ENCODE results near the gene TMEM171. TPM values are rescaled to one million over a fixed set of nuclear protein-coding genes. Genes with fewer than 3 reads are reported as not detected.
A peak's percentile ranks its signal among the peaks of the same experiment; 100 is the strongest.

The TMEM171 gene
- total and polyA plus RNA-seq, 2 of the 4 experiments (the other 2 are of a cell fraction) = 3.0 to 5.1 TPM

DNA sequence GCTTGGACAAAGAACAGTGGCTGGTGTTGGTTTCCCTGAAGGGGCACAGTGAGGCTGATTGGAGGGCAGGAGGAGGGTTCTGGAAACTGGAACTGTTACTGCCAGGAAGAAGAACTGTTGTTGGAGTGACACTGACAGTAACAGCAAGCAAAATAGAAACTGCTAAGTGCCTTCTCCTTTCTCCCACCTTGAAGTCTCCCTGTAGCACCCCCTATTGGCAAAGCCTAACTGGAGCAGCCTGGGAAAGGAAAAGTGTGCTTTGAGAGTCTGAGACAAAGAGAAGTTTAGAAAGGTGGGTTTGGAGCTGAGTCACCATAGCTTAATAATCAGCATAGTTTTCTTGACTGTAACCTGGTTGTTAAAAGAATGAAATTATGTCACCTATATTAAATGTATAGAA is 50.1 kb downstream of the TMEM171 start:
- Histone ChIP-seq H4K20me1 (ENCODE audit: insufficient read depth, low read length) (no peaks in the 10 kb centered on the region), H3K9me1 (ENCODE audit: insufficient read depth, low read length) (no peaks in the 10 kb centered on the region), H3K4me3 (ENCODE audit: insufficient read depth, low read depth, low read length) (no peak overlapping the region), H2BK120ac (ENCODE audit: low read depth, low read length) (no peak overlapping the region), H3K4me1 (ENCODE audit: control insufficient read depth, insufficient read depth, low read length) (peaks cover 2% of the 10 kb centered on the region; the same call in 1 of the 2 replicates), H3K4me2 (ENCODE audit: low read depth, low read length) (no peak overlapping the region), H3K9me3 (ENCODE audit: control insufficient read depth, insufficient read depth, low read length) (no peaks in the 10 kb centered on the region), H4K8ac (ENCODE audit: low read depth in 2 of 2, low read length in 2 of 2) (no peak overlapping the region), H2AK9ac (replicated peaks; ENCODE audit: low read depth, low read length, poor library complexity) (no peak overlapping the region), H3K36me3 (ENCODE audit: control insufficient read depth, insufficient read depth, low read length) (no peaks in the 10 kb centered on the region), H4K5ac (ENCODE audit: low read depth, low read length) (no peak overlapping the region), H2AK5ac (ENCODE audit: low read depth, low read length) (no peak overlapping the region), H3K4ac (ENCODE audit: low read depth, low read length) (no peak overlapping the region), H3K79me1 (ENCODE audit: low read depth in 1 of 2, low read length in 2 of 2) (no peaks in the 10 kb centered on the region), H3K18ac (ENCODE audit: low read depth, low read length) (no peak overlapping the region), H3K14ac (replicated peaks; ENCODE audit: low read depth, low read length) (no peak overlapping the region), H2BK5ac (ENCODE audit: low read depth, low read length, poor library complexity, severe bottlenecking) (no peak overlapping the region), H2AFZ (replicated peaks; ENCODE audit: low read length, poor library complexity) (no peak overlapping the region), H3K9ac (ENCODE audit: low read depth, low read length) (no peak overlapping the region), H3K56ac (ENCODE audit: extremely low read depth, insufficient read depth, low read length) (no peak overlapping the region), H2BK20ac (ENCODE audit: low read depth, low read length) (no peak overlapping the region), H3K27ac (ENCODE audit: insufficient read depth, low read length) (no peak overlapping the region), H3K23ac (ENCODE audit: low read depth, low read length) (no peak overlapping the region), H2BK15ac (ENCODE audit: low read depth, low read length) (no peak overlapping the region), H3K27me3 (ENCODE audit: control insufficient read depth, insufficient read depth, low read length) (peaks cover 20% of the 10 kb centered on the region), H4K91ac (ENCODE audit: insufficient read depth, low read depth, low read length) (no peak overlapping the region)
- ChIA-PET CTCF (interaction anchor here (1.2 kb wide), 1 partner anchor 51 kb away, joined by 4 read pairs; no protein-coding TSS in a partner anchor), POLR2A (ENCODE audit: unreplicated experiment) (no interaction called here)
- dilution Hi-C loops (cut with HindIII; ENCODE audit: low sequenced_read_pairs, unreplicated experiment) (no loop called here), intact Hi-C loops (cut with micrococcal nuclease) (no loop called here), in situ Hi-C loops (cut with MboI; ENCODE audit: low sequenced_read_pairs) (no loop called here)
- TF ChIP-seq SMC3 (IDR thresholded peaks at IDR 0.05; ENCODE audit: low read depth, low read length) (no peak), POLR2A (IDR thresholded peaks at IDR 0.05; ENCODE audit: low read depth, low read length) (no peak), MAZ (IDR thresholded peaks at IDR 0.05; ENCODE audit: borderline replicate concordance, low read depth, low read length) (no peak), BHLHE40 (IDR thresholded peaks at IDR 0.05; ENCODE audit: low read depth, low read length) (no peak), RFX5 (IDR thresholded peaks at IDR 0.05; ENCODE audit: low read depth, low read length) (no peak), CHD1 (IDR thresholded peaks at IDR 0.05; ENCODE audit: low read depth, low read length) (no peak), RCOR1 (IDR thresholded peaks at IDR 0.05; ENCODE audit: insufficient replicate concordance, low read length) (no peak), MAFK (IDR thresholded peaks at IDR 0.05; ENCODE audit: low read depth, low read length) (no peak), RAD21 (IDR thresholded peaks at IDR 0.05; ENCODE audit: low read length) (peak; percentile 26; the same call in 1 of the 2 replicates)
- TF ChIP-seq, protein P1, sequence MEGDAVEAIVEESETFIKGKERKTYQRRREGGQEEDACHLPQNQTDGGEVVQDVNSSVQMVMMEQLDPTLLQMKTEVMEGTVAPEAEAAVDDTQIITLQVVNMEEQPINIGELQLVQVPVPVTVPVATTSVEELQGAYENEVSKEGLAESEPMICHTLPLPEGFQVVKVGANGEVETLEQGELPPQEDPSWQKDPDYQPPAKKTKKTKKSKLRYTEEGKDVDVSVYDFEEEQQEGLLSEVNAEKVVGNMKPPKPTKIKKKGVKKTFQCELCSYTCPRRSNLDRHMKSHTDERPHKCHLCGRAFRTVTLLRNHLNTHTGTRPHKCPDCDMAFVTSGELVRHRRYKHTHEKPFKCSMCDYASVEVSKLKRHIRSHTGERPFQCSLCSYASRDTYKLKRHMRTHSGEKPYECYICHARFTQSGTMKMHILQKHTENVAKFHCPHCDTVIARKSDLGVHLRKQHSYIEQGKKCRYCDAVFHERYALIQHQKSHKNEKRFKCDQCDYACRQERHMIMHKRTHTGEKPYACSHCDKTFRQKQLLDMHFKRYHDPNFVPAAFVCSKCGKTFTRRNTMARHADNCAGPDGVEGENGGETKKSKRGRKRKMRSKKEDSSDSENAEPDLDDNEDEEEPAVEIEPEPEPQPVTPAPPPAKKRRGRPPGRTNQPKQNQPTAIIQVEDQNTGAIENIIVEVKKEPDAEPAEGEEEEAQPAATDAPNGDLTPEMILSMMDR (conservative IDR thresholded peaks at IDR 0.05; ENCODE audit: low read depth, low read length) = peak; percentile 44
- TF ChIP-seq, protein P2, sequence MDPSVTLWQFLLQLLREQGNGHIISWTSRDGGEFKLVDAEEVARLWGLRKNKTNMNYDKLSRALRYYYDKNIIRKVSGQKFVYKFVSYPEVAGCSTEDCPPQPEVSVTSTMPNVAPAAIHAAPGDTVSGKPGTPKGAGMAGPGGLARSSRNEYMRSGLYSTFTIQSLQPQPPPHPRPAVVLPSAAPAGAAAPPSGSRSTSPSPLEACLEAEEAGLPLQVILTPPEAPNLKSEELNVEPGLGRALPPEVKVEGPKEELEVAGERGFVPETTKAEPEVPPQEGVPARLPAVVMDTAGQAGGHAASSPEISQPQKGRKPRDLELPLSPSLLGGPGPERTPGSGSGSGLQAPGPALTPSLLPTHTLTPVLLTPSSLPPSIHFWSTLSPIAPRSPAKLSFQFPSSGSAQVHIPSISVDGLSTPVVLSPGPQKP (IDR thresholded peaks at IDR 0.05; ENCODE audit: borderline replicate concordance, low read depth, low read length) = no peak
- TF ChIP-seq, protein P3, sequence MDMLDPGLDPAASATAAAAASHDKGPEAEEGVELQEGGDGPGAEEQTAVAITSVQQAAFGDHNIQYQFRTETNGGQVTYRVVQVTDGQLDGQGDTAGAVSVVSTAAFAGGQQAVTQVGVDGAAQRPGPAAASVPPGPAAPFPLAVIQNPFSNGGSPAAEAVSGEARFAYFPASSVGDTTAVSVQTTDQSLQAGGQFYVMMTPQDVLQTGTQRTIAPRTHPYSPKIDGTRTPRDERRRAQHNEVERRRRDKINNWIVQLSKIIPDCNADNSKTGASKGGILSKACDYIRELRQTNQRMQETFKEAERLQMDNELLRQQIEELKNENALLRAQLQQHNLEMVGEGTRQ (IDR thresholded peaks at IDR 0.05; ENCODE audit: low read depth, low read length) = no peak
- 0 out of 2 replicates have a peak, but pooled peaks have one; percentile 28 for ATAC-seq (ENCODE audit: low read depth)
- BruUV-seq (replicated peaks) = no TSS peak
- DNase-seq = peak; percentile 7
